ENCODE results near the gene MAPKAP1. TPM values are rescaled to one million over a fixed set of nuclear protein-coding genes. Genes with fewer than 3 reads are reported as not detected.

MAPKAP1 gene
- total RNA-seq, 6 donors from 2014 or later, result 60.8 to 84.0 (median 71.5) TPM

- Histone ChIP-seq H3K27me3 (no peaks in the 10 kb centered on the region), H3K9me3 (no peaks in the 10 kb centered on the region), H3K36me3 (peaks cover 0 to 5% (median 0%) of the 10 kb centered on the region in 4 donors), H3K27ac (peak overlapping the region in 3 of 4 donors; percentile 14 to 42 (median 14)), H3K4me3 (no peak overlapping the region), H3K4me1 (peaks cover 5 to 19% (median 9%) of the 10 kb centered on the region in 4 donors)
- TF ChIP-seq POLR2A (IDR thresholded peaks at IDR 0.05), result no peak
- TF ChIP-seq EP300 (IDR thresholded peaks at IDR 0.05), result no peak
- TF ChIP-seq, protein P1, sequence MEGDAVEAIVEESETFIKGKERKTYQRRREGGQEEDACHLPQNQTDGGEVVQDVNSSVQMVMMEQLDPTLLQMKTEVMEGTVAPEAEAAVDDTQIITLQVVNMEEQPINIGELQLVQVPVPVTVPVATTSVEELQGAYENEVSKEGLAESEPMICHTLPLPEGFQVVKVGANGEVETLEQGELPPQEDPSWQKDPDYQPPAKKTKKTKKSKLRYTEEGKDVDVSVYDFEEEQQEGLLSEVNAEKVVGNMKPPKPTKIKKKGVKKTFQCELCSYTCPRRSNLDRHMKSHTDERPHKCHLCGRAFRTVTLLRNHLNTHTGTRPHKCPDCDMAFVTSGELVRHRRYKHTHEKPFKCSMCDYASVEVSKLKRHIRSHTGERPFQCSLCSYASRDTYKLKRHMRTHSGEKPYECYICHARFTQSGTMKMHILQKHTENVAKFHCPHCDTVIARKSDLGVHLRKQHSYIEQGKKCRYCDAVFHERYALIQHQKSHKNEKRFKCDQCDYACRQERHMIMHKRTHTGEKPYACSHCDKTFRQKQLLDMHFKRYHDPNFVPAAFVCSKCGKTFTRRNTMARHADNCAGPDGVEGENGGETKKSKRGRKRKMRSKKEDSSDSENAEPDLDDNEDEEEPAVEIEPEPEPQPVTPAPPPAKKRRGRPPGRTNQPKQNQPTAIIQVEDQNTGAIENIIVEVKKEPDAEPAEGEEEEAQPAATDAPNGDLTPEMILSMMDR (IDR thresholded peaks at IDR 0.05), result no peak
- TF ChIP-seq POLR2AphosphoS5 (IDR thresholded peaks at IDR 0.05), result no peak
- DNase-seq, result no peak
- 63 to 79% methylated on average over 3 of the region's 3 CpGs for WGBS, 2 donors
- peak in 1 of 2 donors; percentile 79 for ATAC-seq (ENCODE audit: low FRiP score in 2 of 2)
These were observed 31.7 kb downstream of the MAPKAP1 start for GRCh38 chr9:125674981-125675973.

DNA sequence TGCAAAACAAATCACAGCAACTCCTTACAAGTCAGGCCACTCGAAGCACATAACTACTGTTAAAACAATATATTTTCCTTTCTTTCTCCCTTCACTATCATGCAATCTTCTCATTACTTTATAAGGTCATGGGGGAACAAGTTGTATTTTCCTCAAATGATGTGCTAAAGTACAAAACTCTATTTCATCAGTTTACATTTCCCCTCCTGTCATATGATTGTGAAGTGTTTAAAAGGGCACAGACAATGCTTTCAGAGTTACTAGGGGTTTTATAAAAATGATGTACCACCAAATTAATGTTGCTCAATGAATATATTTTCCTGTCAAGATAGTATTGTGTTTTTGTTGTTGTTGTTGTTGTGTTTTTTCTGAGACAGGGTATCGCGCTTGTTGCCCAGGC lies 34.1 kb downstream of the MAPKAP1 start:
- no peak for DNase-seq
- no peak for ATAC-seq (ENCODE audit: low FRiP score in 2 of 2)
- no peak overlapping the region for H3K27ac ChIP-seq

DNA sequence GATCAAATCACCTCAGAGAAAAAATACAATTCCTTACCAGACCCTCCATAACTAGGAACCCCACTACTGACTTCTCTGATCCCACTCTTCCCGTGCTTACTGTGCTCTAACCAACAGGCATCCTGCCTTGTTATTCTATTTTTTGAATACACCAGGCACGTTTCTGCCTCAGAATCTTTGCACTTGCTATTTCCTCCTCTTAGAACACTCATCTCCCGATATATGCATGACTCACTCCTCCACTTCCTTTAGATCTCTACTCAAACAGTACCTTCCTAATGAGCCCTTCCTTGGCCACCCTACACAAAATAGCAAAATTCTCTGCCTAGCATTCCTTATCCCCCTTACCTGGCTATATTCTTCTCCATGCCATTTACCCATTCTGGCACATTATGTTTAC lies 43.9 kb downstream of the MAPKAP1 start:
- Histone ChIP-seq H3K9me3 (no peaks in the 10 kb centered on the region), H3K27me3 (no peaks in the 10 kb centered on the region), H3K36me3 (peaks cover 0 to 9% (median 0%) of the 10 kb centered on the region in 4 donors), H3K4me1 (peaks cover 0 to 8% (median 5%) of the 10 kb centered on the region in 4 donors), H3K27ac (no peak overlapping the region), H3K4me3 (no peak overlapping the region)
- DNase-seq (no peak), ATAC-seq (ENCODE audit: low FRiP score in 2 of 2) (no peak)
- WGBS, 2 donors, result 29 to 30% methylated on average over 3 of the region's 3 CpGs
- TF ChIP-seq POLR2A (IDR thresholded peaks at IDR 0.05), result no peak
- TF ChIP-seq, protein P1 (IDR thresholded peaks at IDR 0.05), result no peak
- TF ChIP-seq POLR2AphosphoS5 (IDR thresholded peaks at IDR 0.05), result no peak
- no peak for TF ChIP-seq EP300 (IDR thresholded peaks at IDR 0.05)

More for the DNA sequence above, 34.1 kb downstream of the MAPKAP1 start:
- Histone ChIP-seq H3K36me3 (peaks cover 0 to 12% (median 0%) of the 10 kb centered on the region in 4 donors), H3K9me3 (no peaks in the 10 kb centered on the region), H3K4me1 (peaks cover 5 to 16% (median 9%) of the 10 kb centered on the region in 4 donors), H3K27me3 (no peaks in the 10 kb centered on the region), H3K4me3 (no peak overlapping the region)
- TF ChIP-seq, protein P1 (IDR thresholded peaks at IDR 0.05), result no peak
- no peak for TF ChIP-seq POLR2A (IDR thresholded peaks at IDR 0.05)
- TF ChIP-seq EP300 (IDR thresholded peaks at IDR 0.05), result no peak
- TF ChIP-seq POLR2AphosphoS5 (IDR thresholded peaks at IDR 0.05), result no peak
- 86 to 95% methylated on average over 3 of the region's 3 CpGs for WGBS, 2 donors

DNA sequence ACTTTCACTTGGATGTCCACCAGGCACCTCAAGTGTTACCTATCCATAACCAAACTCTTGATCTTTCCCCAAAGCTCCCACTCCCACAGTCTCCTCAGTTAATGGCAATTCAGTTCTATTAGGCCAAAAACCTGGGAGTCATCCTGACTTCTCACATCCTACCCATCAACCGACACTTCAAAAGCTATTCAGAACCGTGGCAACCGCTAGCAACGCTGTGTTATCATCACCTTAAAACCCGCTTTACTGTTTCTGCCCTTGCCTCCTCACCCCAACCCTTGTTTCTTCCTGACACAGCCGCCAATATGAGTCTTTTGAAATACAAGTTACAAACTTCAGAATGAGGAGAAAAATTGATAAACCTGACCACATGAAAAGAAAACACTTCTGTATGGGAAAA lies 46.5 kb downstream of the MAPKAP1 start:
- WGBS, 2 donors, result 93 to 94% methylated on average over 6 of the region's 6 CpGs
- Histone ChIP-seq H3K9me3 (no peaks in the 10 kb centered on the region), H3K4me1 (peaks cover 3 to 8% (median 5%) of the 10 kb centered on the region in 4 donors), H3K4me3 (no peak overlapping the region), H3K36me3 (peaks cover 0 to 5% (median 0%) of the 10 kb centered on the region in 4 donors), H3K27me3 (no peaks in the 10 kb centered on the region), H3K27ac (no peak overlapping the region)
- ATAC-seq (ENCODE audit: low FRiP score in 2 of 2), result no peak
- TF ChIP-seq POLR2AphosphoS5 (IDR thresholded peaks at IDR 0.05) (no peak), EP300 (IDR thresholded peaks at IDR 0.05) (no peak), POLR2A (IDR thresholded peaks at IDR 0.05) (no peak)
- TF ChIP-seq, protein P1 (IDR thresholded peaks at IDR 0.05), result no peak
- DNase-seq, result no peak
